Hepatocyte (in vitro differentiated cells): ENCODE results near the gene TMEM17.

Source experiments
- CTCF ChIP-seq: fragments of 200-600 bp; sonication (generic); IDR thresholded peaks from 2 replicates; pipeline ENCODE4 v1.5.1; 2016; ENCODE audit warnings: antibody characterized with exemption, mild to moderate bottlenecking; ENCODE audit not compliant: poor library complexity
- EZH2 ChIP-seq: fragments of 200-600 bp; sonication (generic); IDR thresholded peaks from 2 replicates; pipeline ENCODE4 v1.6.1; 2016; ENCODE audit warnings: antibody characterized with exemption, mild to moderate bottlenecking, borderline replicate concordance
- EZH2phosphoT487 ChIP-seq: fragments of 200-600 bp; sonication (generic); IDR thresholded peaks from one replicate; pipeline ENCODE4 v1.6.1; 2018; ENCODE audit warnings: antibody characterized with exemption, mild to moderate bottlenecking, low read depth, moderate library complexity; ENCODE audit not compliant: unreplicated experiment, severe bottlenecking

GRCh38 chr2:62526531-62527381 lies 20.8 kb upstream of the TMEM17 start:
- TF ChIP-seq EZH2phosphoT487 (no peak), CTCF (no peak), EZH2 (no peak)
